ENCODE measurements around the gene MTA1.

The MTA1 gene

GRCh38 chr14:105476831-105477659 lies 57.4 kb downstream of the MTA1 start:
- Mint-ChIP-seq H3K4me1 (ENCODE audit: low read depth) (peaks cover 55% of the 10 kb centered on the region), H3K9me3 (peaks cover 9% of the 10 kb centered on the region), H3K27me3 (peaks cover 64% of the 10 kb centered on the region), H3K27ac (peak overlapping the region; percentile 47), H3K4me3 (no peak overlapping the region), H3K36me3 (ENCODE audit: low read depth) (peaks cover 6% of the 10 kb centered on the region)
- intact Hi-C loops (cut with micrococcal nuclease): no loop called here

GRCh38 chr14:105477660-105478397 lies 58.2 kb downstream of the MTA1 start:
- Mint-ChIP-seq H3K27me3 (peaks cover 59% of the 10 kb centered on the region), H3K27ac (peak overlapping the region; percentile 47), H3K4me3 (no peak overlapping the region), H3K9me3 (peaks cover 9% of the 10 kb centered on the region), H3K36me3 (ENCODE audit: low read depth) (peaks cover 6% of the 10 kb centered on the region), H3K4me1 (ENCODE audit: low read depth) (peaks cover 63% of the 10 kb centered on the region)
- intact Hi-C loops (cut with micrococcal nuclease): no loop called here

- intact Hi-C loops (cut with micrococcal nuclease): no loop called here
- no peak overlapping the region for H3K4me3 Mint-ChIP-seq
- H3K9me3 Mint-ChIP-seq: peaks cover 9% of the 10 kb centered on the region
- H3K4me1 Mint-ChIP-seq (ENCODE audit: low read depth): peaks cover 67% of the 10 kb centered on the region
- peaks cover 59% of the 10 kb centered on the region for H3K27me3 Mint-ChIP-seq
- no peak overlapping the region for H3K27ac Mint-ChIP-seq
- peaks cover 6% of the 10 kb centered on the region for H3K36me3 Mint-ChIP-seq (ENCODE audit: low read depth)
These were observed 59.0 kb downstream of the MTA1 start for GRCh38 chr14:105478398-105479251.

- intact Hi-C loops (cut with micrococcal nuclease): no loop called here
- Mint-ChIP-seq H3K4me1 (ENCODE audit: low read depth) (peaks cover 70% of the 10 kb centered on the region), H3K4me3 (peak overlapping the region; percentile 20), H3K36me3 (ENCODE audit: low read depth) (peaks cover 6% of the 10 kb centered on the region), H3K27ac (peak overlapping the region; percentile 100), H3K9me3 (peaks cover 9% of the 10 kb centered on the region), H3K27me3 (peaks cover 63% of the 10 kb centered on the region)
These were observed 60.0 kb downstream of the MTA1 start for GRCh38 chr14:105479431-105480158.

- Mint-ChIP-seq H3K4me3 (peak overlapping the region; percentile 20), H3K4me1 (ENCODE audit: low read depth) (peaks cover 76% of the 10 kb centered on the region), H3K36me3 (ENCODE audit: low read depth) (peaks cover 6% of the 10 kb centered on the region), H3K27me3 (peaks cover 68% of the 10 kb centered on the region), H3K27ac (peak overlapping the region; percentile 100), H3K9me3 (peaks cover 9% of the 10 kb centered on the region)
- intact Hi-C loops (cut with micrococcal nuclease): no loop called here
These were observed 60.6 kb downstream of the MTA1 start for GRCh38 chr14:105480199-105480746.

- Mint-ChIP-seq H3K36me3 (ENCODE audit: low read depth) (peaks cover 6% of the 10 kb centered on the region), H3K9me3 (peaks cover 9% of the 10 kb centered on the region), H3K27me3 (peaks cover 68% of the 10 kb centered on the region), H3K4me3 (peak overlapping the region; percentile 85), H3K4me1 (ENCODE audit: low read depth) (peaks cover 78% of the 10 kb centered on the region), H3K27ac (peak overlapping the region; percentile 100)
- intact Hi-C loops (cut with micrococcal nuclease): loop anchor here (1.0 kb wide), 1 partner anchor 9 kb away; no protein-coding TSS in a partner anchor
These were observed 61.5 kb downstream of the MTA1 start for GRCh38 chr14:105480807-105481801.

GRCh38 chr14:105481886-105482457 lies 62.3 kb downstream of the MTA1 start:
- Mint-ChIP-seq H3K36me3 (ENCODE audit: low read depth) (peaks cover 6% of the 10 kb centered on the region), H3K9me3 (peaks cover 8% of the 10 kb centered on the region), H3K4me3 (peak overlapping the region; percentile 85), H3K4me1 (ENCODE audit: low read depth) (peaks cover 78% of the 10 kb centered on the region), H3K27ac (peak overlapping the region; percentile 100), H3K27me3 (peaks cover 69% of the 10 kb centered on the region)
- intact Hi-C loops (cut with micrococcal nuclease): loop anchor here (1.0 kb wide), 1 partner anchor 8 kb away; no protein-coding TSS in a partner anchor

- Mint-ChIP-seq H3K36me3 (ENCODE audit: low read depth) (peaks cover 5% of the 10 kb centered on the region), H3K27me3 (peaks cover 64% of the 10 kb centered on the region), H3K4me3 (peak overlapping the region; percentile 85), H3K4me1 (ENCODE audit: low read depth) (peaks cover 75% of the 10 kb centered on the region), H3K9me3 (peaks cover 2% of the 10 kb centered on the region), H3K27ac (peak overlapping the region; percentile 100)
- intact Hi-C loops (cut with micrococcal nuclease): no loop called here
These were observed 63.0 kb downstream of the MTA1 start for GRCh38 chr14:105482486-105483110.

- H3K27ac Mint-ChIP-seq: peak overlapping the region; percentile 100
- H3K4me1 Mint-ChIP-seq (ENCODE audit: low read depth): peaks cover 82% of the 10 kb centered on the region
- intact Hi-C loops (cut with micrococcal nuclease): no loop called here
- H3K9me3 Mint-ChIP-seq: no peaks in the 10 kb centered on the region
- peaks cover 61% of the 10 kb centered on the region for H3K27me3 Mint-ChIP-seq
- H3K36me3 Mint-ChIP-seq (ENCODE audit: low read depth): peaks cover 13% of the 10 kb centered on the region
- no peak overlapping the region for H3K4me3 Mint-ChIP-seq
These were observed 63.9 kb downstream of the MTA1 start for GRCh38 chr14:105483300-105484068.

- peaks cover 22% of the 10 kb centered on the region for H3K36me3 Mint-ChIP-seq (ENCODE audit: low read depth)
- peak overlapping the region; percentile 100 for H3K27ac Mint-ChIP-seq
- H3K4me3 Mint-ChIP-seq: no peak overlapping the region
- intact Hi-C loops (cut with micrococcal nuclease): no loop called here
- H3K9me3 Mint-ChIP-seq: no peaks in the 10 kb centered on the region
- H3K27me3 Mint-ChIP-seq: peaks cover 57% of the 10 kb centered on the region
- H3K4me1 Mint-ChIP-seq (ENCODE audit: low read depth): peaks cover 90% of the 10 kb centered on the region
These were observed 64.7 kb downstream of the MTA1 start for GRCh38 chr14:105484069-105484996.
